Uterus (tissue), 4 donors: ENCODE results near the gene MLLT6. TPM values are rescaled to one million over a fixed set of nuclear protein-coding genes. Genes with fewer than 3 reads are reported as not detected.
A peak's percentile ranks its signal among the peaks of the same experiment; 100 is the strongest.

Source experiments
- DNase-seq, 2 donors: peaks; one replicate each; pipeline ENCODE4 v3.0.0-alpha.2; 2019 to 2020
- H3K27ac ChIP-seq, 2 donors: fragments of 200-600 bp; sonication (generic); 1 replicate in 1 of 2; 2 replicates in 1 of 2; pipeline ENCODE4 v1.5.1; 2016 to 2018
- H3K27me3 ChIP-seq, 2 donors: fragments of 200-600 bp; sonication (generic); one replicate each; pipeline ENCODE4 v1.5.1; 2018 to 2019; ENCODE audit warnings: control low read depth in 1 of 2
- H3K36me3 ChIP-seq, 2 donors: fragments of 200-600 bp; sonication (generic); one replicate each; pipeline ENCODE4 v1.5.1; 2019; ENCODE audit warnings: control low read depth in 1 of 2
- H3K4me1 ChIP-seq, 2 donors: fragments of 200-600 bp; sonication (generic); one replicate each; pipeline ENCODE4 v1.5.1; 2018 to 2019; ENCODE audit warnings: control low read depth in 1 of 2
- H3K4me3 ChIP-seq, 2 donors: fragments of 200-600 bp; sonication (generic); 1 replicate in 1 of 2; 2 replicates in 1 of 2; pipeline ENCODE4 v1.5.1; 2018 to 2019; ENCODE audit warnings: mild to moderate bottlenecking in 1 of 2
- H3K9me3 ChIP-seq, 2 donors: fragments of 200-600 bp; sonication (generic); one replicate each; pipeline ENCODE4 v1.5.1; 2019; ENCODE audit warnings: control low read depth in 1 of 2
- POLR2A ChIP-seq, 2 donors: fragments of 450-650 bp; IDR thresholded peaks; one replicate each; pipeline ENCODE4 v1.6.1; 2016; ENCODE audit warnings: antibody characterized with exemption in 2 of 2, mild to moderate bottlenecking in 1 of 2, moderate library complexity in 1 of 2
- intact Hi-C: fragments of 100-400 bp; cut with DNase I; formaldehyde crosslinking; loops from one replicate; pipeline ENCODE4 v1.15.1; 2023; ENCODE audit warnings: low total_unique reads
- total RNA-seq, 4 donors: library from RNA; depleted of rRNA in 3 of 4; stranded (reverse); fragments of >200 nt in 3 of 4; gene quantifications; one replicate each; pipeline versions ENCODE4 v1.1.0 to v1.2.4, GENCODE V29; 2014 to 2023
- TF ChIP-seq, protein P1 (sequence below), 4 experiments: fragments of 200-600 bp in 2 of 4; fragments of 450-650 bp in 2 of 4; sonication (generic) in 2 of 4; IDR thresholded peaks; one replicate each; pipeline ENCODE4 v1.5.1; 2016 to 2019; ENCODE audit warnings: antibody characterized with exemption in 4 of 4, mild to moderate bottlenecking in 2 of 4, moderate library complexity in 1 of 4
- donor health status: DM: yes; HTN: yes; CAD: no.

Gene MLLT6
- total RNA-seq, 4 donors from 2014 or later = 32.3 to 218 (median 60.3) TPM

DNA sequence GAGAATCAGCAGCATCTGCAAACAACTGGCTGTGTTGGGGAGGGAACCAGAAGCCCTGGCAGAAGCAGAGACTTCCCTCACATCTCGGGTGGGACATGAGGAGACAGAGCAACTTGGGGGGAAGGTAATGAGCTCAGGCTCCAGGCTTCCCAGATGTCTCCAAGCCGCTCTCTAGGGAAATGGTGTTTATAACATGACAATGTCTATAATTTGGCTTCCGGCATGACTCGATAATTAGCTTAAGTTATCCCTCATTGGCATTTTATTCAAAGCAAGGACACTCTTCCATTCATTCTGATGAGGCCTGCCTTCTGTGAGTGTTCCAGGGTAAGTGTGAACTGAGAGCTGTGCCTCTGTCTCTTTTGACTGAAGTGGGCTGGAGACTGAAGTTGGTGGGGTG lies 14.7 kb upstream of the MLLT6 start:
- Histone ChIP-seq H3K4me3 (no peak overlapping the region), H3K27ac (no peak overlapping the region), H3K36me3 (no peaks in the 10 kb centered on the region), H3K9me3 (no peaks in the 10 kb centered on the region), H3K4me1 (peaks cover 0 to 3% of the 10 kb centered on the region in 2 donors), H3K27me3 (no peaks in the 10 kb centered on the region)
- TF ChIP-seq POLR2A (IDR thresholded peaks at IDR 0.05) = no peak
- TF ChIP-seq, protein P1, sequence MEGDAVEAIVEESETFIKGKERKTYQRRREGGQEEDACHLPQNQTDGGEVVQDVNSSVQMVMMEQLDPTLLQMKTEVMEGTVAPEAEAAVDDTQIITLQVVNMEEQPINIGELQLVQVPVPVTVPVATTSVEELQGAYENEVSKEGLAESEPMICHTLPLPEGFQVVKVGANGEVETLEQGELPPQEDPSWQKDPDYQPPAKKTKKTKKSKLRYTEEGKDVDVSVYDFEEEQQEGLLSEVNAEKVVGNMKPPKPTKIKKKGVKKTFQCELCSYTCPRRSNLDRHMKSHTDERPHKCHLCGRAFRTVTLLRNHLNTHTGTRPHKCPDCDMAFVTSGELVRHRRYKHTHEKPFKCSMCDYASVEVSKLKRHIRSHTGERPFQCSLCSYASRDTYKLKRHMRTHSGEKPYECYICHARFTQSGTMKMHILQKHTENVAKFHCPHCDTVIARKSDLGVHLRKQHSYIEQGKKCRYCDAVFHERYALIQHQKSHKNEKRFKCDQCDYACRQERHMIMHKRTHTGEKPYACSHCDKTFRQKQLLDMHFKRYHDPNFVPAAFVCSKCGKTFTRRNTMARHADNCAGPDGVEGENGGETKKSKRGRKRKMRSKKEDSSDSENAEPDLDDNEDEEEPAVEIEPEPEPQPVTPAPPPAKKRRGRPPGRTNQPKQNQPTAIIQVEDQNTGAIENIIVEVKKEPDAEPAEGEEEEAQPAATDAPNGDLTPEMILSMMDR (IDR thresholded peaks at IDR 0.05) = no peak
- intact Hi-C loops = no loop called here
- no peak for DNase-seq

DNA sequence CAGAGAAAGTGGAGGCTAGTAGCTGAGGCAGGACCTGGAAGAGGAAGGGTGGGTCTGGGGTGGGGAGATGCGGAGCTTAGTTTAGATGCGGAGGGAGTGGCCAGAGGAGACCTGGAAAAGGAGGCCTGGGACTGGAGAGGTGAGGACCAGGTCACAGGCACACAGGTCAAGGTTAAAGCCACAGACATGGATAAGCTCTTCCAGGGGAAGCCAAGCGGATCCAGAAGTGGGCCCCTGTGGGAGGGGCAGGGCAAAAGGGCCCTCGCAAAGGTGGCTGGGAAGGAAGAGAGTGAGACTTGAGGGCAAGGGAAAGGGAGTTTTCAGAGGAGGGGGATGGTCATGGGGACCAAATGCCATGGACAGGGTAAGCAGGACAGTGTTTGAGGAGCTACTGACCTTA lies 13.9 kb upstream of the MLLT6 start:
- TF ChIP-seq, protein P1 (IDR thresholded peaks at IDR 0.05) = no peak
- no peak for TF ChIP-seq POLR2A (IDR thresholded peaks at IDR 0.05)
- no peaks in the 10 kb centered on the region for H3K9me3 ChIP-seq
- no peaks in the 10 kb centered on the region for H3K36me3 ChIP-seq
- H3K4me3 ChIP-seq = no peak overlapping the region
- intact Hi-C loops = no loop called here
- H3K27me3 ChIP-seq = no peaks in the 10 kb centered on the region
- no peak overlapping the region for H3K27ac ChIP-seq
- H3K4me1 ChIP-seq = peaks cover 0 to 3% of the 10 kb centered on the region in 2 donors
- DNase-seq = no peak

DNA sequence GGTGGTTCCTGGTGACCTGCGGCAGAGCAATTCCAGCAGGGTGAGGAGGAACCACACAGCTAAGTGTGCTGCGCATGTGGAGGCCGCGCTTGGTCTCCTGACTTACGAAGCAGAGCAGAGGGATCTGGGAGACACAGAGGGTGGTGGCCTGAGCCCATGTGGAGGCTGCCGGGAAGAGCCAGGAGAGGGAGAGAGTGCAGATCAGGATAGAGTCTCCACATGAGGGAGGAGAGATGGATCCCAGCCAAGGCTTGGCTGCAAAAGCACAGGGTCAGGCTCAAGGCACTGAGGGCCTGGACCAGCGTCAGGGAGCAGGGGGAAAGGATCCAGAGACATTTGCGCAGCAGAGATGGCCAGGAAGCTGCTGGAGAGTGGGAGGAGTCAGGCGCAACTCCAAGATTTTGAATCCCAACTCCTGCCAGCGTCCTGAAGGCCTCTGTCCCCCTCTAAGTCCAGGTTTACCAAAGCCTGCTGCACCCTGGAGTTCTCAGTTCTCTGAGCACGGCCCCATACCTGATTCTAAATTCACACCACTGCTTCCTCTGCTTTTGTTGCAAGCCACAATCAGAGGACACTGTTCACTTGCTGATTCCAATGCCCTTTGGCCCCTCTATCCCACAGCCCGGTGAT lies 11.3 kb upstream of the MLLT6 start:
- no peak overlapping the region for H3K4me3 ChIP-seq
- peaks cover 0 to 3% of the 10 kb centered on the region in 2 donors for H3K4me1 ChIP-seq
- intact Hi-C loops = no loop called here
- no peaks in the 10 kb centered on the region for H3K27me3 ChIP-seq
- H3K27ac ChIP-seq = peak overlapping the region; percentile 78 to 80
- DNase-seq = peak; percentile 95 to 96
- no peaks in the 10 kb centered on the region for H3K9me3 ChIP-seq
- TF ChIP-seq POLR2A (IDR thresholded peaks at IDR 0.05) = peak in 1 of 2 donors; percentile 19
- TF ChIP-seq, protein P1 (IDR thresholded peaks at IDR 0.05) = peak in 2 of 4 experiments; percentile 6 to 8
- H3K36me3 ChIP-seq = no peaks in the 10 kb centered on the region

DNA sequence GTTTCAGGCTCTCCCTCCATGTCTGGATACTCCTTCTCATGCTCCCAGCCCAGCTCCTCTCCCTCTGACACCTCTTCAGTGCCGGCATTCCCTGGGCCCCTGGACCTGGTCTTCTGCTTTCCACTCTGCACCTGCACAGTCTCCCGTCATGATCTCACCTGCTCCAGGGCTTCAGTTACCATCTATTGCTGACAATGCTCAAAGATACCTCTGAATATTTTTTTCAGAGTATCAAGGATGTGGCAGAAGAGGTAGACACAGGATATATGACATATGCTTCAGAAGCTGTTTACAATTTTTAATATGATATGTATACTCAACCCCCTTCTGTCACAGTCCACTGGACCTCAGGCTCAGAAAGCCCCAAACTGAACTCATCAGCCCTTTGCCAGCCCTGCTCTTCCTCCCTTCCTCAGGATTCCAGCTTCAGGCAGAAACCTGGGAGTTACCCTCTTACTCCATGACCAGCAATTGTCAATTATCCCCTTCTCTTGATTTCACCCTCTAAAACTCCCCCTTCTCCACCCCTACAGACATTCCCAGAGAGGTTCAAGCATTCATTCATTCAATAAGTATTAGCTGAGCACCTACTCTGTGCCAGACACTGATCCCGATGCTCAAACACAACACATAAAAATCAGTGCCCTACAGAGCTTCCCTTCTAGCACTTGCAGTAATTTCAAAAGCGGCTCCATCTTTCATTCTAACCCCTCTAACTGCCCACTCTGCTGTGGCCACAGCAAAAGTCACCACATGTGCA lies 7.8 kb upstream of the MLLT6 start:
- H3K4me1 ChIP-seq = peaks cover 0 to 3% of the 10 kb centered on the region in 2 donors
- no peaks in the 10 kb centered on the region for H3K36me3 ChIP-seq
- H3K27me3 ChIP-seq = no peaks in the 10 kb centered on the region
- H3K4me3 ChIP-seq = no peak overlapping the region
- H3K27ac ChIP-seq = no peak overlapping the region
- TF ChIP-seq POLR2A (IDR thresholded peaks at IDR 0.05) = no peak
- TF ChIP-seq, protein P1 (IDR thresholded peaks at IDR 0.05) = no peak
- no peak for DNase-seq
- no peaks in the 10 kb centered on the region for H3K9me3 ChIP-seq
- intact Hi-C loops = no loop called here

DNA sequence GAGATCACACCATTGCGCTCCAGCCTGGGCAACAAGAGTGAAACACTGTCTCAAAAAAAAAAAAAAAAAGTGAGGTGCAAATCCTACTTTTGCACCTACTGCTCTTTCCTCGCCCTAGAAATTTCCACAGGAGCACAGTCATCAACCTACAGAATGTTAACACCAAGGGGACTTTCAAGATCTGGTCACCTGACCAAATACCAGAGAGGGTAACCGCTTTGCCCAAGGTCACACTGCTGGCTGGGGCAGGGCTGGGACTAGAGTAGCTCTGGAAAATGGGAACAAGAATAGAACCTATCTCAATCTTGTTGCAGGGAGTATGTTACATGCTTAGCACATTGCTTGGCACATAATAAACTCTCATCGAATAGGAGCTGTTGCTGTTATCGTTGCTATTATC lies 6.3 kb upstream of the MLLT6 start:
- no peak overlapping the region for H3K4me3 ChIP-seq
- intact Hi-C loops = no loop called here
- H3K4me1 ChIP-seq = no peaks in the 10 kb centered on the region
- no peaks in the 10 kb centered on the region for H3K36me3 ChIP-seq
- TF ChIP-seq, protein P1 (IDR thresholded peaks at IDR 0.05) = no peak
- TF ChIP-seq POLR2A (IDR thresholded peaks at IDR 0.05) = no peak
- no peaks in the 10 kb centered on the region for H3K27me3 ChIP-seq
- no peak for DNase-seq
- no peak overlapping the region for H3K27ac ChIP-seq
- no peaks in the 10 kb centered on the region for H3K9me3 ChIP-seq
